Upper lobe of left lung (tissue), 6 donors: ENCODE results near the gene MKLN1. TPM values are rescaled to one million over a fixed set of nuclear protein-coding genes. Genes with fewer than 3 reads are reported as not detected.

Experiments
- ATAC-seq, 2 donors: fragments of 200-7000 bp; cut with Tn5 transposase; one replicate each; pipeline ENCODE4 v1.9.1; 2022; ENCODE audit warnings: mild to moderate bottlenecking in 2 of 2, moderate library complexity in 2 of 2; ENCODE audit not compliant: low FRiP score in 2 of 2
- DNase-seq, 2 donors: peaks; one replicate each; pipeline ENCODE4 v3.0.0-alpha.2; 2019 to 2020
- H3K27ac ChIP-seq, 4 donors: fragments of 200-600 bp; sonication (generic); one replicate each; pipeline ENCODE4 v1.5.1; 2016 to 2019
- H3K27me3 ChIP-seq, 4 donors: fragments of 200-600 bp; sonication (generic); one replicate each; pipeline ENCODE4 v1.5.1; 2017 to 2019
- H3K36me3 ChIP-seq, 4 donors: fragments of 200-600 bp; sonication (generic); one replicate each; pipeline ENCODE4 v1.5.1; 2016 to 2019
- H3K4me1 ChIP-seq, 4 donors: fragments of 200-600 bp; sonication (generic); one replicate each; pipeline ENCODE4 v1.5.1; 2018 to 2019
- H3K4me3 ChIP-seq, 4 donors: fragments of 200-600 bp; sonication (generic); one replicate each; pipeline ENCODE4 v1.5.1; 2017 to 2019; ENCODE audit warnings: mild to moderate bottlenecking in 2 of 4, moderate library complexity in 1 of 4
- H3K9me3 ChIP-seq, 4 donors: fragments of 200-600 bp; sonication (generic); one replicate each; pipeline ENCODE4 v1.5.1; 2018 to 2019
- CTCF ChIP-seq, 6 experiments: fragments of 450-650 bp in 4 of 6; fragments of 200-600 bp in 2 of 6; sonication (generic) in 2 of 6; IDR thresholded peaks; one replicate each; pipeline ENCODE4 v1.5.1; 2016 to 2019; ENCODE audit warnings: antibody characterized with exemption in 6 of 6
- EP300 ChIP-seq, 4 donors: sonication (generic); formaldehyde crosslinking; IDR thresholded peaks; one replicate each; pipeline ENCODE4 v1.5.1; 2017; ENCODE audit warnings: antibody characterized with exemption in 4 of 4, control low read depth in 2 of 4
- POLR2A ChIP-seq, 4 donors: fragments of 450-650 bp; IDR thresholded peaks; one replicate each; pipeline ENCODE4 v1.5.1; 2016 to 2017; ENCODE audit warnings: antibody characterized with exemption in 4 of 4, mild to moderate bottlenecking in 2 of 4
- POLR2AphosphoS5 ChIP-seq, 2 donors: sonication (generic); formaldehyde crosslinking; IDR thresholded peaks; one replicate each; pipeline ENCODE4 v1.5.1; 2017; ENCODE audit warnings: antibody characterized with exemption in 2 of 2
- WGBS, 2 donors: methylation state at CpG; one replicate each; pipeline ENCODE4 v1.1.5; 2017 to 2018; 5-methylcytosine and 5-hydroxymethylcytosine counted together
- total RNA-seq, 6 donors: library from RNA; depleted of rRNA in 4 of 6; stranded (reverse); fragments of >200 nt in 4 of 6; gene quantifications; one replicate each; pipeline versions ENCODE4 v1.1.0 to v1.2.1, GENCODE V29; 2016 to 2021
- donor health status: DM: no; HTN: no; CAD: no; lungs with moderate emphysema.
- donor health status: DM: no; HTN: yes; CAD: no; lungs with severe emphysema.

The MKLN1 gene
- total RNA-seq, 6 donors from 2014 or later: 36.7 to 105 (median 44.5) TPM

DNA sequence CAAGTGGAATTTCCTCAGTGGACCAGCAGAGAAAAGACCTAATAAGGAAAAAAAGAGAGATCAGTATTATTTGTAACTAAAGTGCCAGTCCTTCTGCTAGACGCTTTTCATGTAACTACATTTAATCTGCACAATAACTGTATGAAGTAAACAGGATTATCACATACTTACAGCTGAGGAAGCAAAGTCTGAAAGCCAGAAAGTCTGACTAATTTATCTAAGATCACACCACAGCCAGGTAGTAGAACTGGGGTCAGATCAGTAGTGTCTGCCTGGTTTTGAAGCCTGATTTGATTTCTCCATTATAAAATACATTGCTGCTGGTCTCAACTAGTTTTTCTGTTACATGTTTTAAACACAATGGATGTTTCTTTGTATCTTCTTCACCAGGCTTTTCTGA is 159.5 kb downstream of the MKLN1 start:
- H3K27ac ChIP-seq: no peak overlapping the region
- DNase-seq (no peak), ATAC-seq (no peak)
- H3K4me1 ChIP-seq: no peaks in the 10 kb centered on the region
- WGBS, 2 donors: 61 to 72% methylated on average over 1 of the region's 1 CpG
- no peaks in the 10 kb centered on the region for H3K9me3 ChIP-seq
- TF ChIP-seq POLR2A (IDR thresholded peaks at IDR 0.05) (no peak), CTCF (IDR thresholded peaks at IDR 0.05) (no peak), EP300 (IDR thresholded peaks at IDR 0.05) (no peak), POLR2AphosphoS5 (IDR thresholded peaks at IDR 0.05) (no peak)
- peaks cover 0 to 13% (median 5%) of the 10 kb centered on the region in 4 donors for H3K36me3 ChIP-seq
- H3K4me3 ChIP-seq: no peak overlapping the region
- H3K27me3 ChIP-seq: no peaks in the 10 kb centered on the region

DNA sequence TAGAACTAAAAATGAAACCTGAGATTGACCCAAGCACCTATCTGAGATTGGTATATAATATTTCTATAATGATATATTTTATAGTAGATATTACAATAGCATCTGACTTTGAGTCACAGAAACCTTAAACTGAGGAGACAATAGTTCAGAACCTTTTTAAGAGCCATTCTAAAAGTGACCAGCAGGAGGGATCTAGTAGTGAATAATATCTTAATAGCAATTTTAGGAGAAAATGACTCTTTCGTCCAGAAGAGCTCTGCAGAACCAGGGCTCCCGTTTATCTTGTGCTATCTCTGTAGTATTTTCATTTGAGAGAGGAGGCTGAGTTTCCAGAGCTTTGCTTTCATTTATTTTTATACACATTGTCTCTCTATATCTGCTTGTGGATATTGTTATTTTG is 160.7 kb downstream of the MKLN1 start:
- no peak for DNase-seq
- Histone ChIP-seq H3K27ac (no peak overlapping the region), H3K9me3 (no peaks in the 10 kb centered on the region), H3K4me1 (no peaks in the 10 kb centered on the region), H3K36me3 (peaks cover 0 to 17% (median 5%) of the 10 kb centered on the region in 4 donors), H3K4me3 (no peak overlapping the region), H3K27me3 (no peaks in the 10 kb centered on the region)
- TF ChIP-seq CTCF (IDR thresholded peaks at IDR 0.05) (no peak), POLR2A (IDR thresholded peaks at IDR 0.05) (no peak), EP300 (IDR thresholded peaks at IDR 0.05) (no peak), POLR2AphosphoS5 (IDR thresholded peaks at IDR 0.05) (no peak)
- WGBS, 2 donors: 88 to 91% methylated on average over 2 of the region's 2 CpGs
- ATAC-seq: no peak

- Histone ChIP-seq H3K4me1 (no peaks in the 10 kb centered on the region), H3K9me3 (no peaks in the 10 kb centered on the region), H3K4me3 (no peak overlapping the region), H3K27me3 (no peaks in the 10 kb centered on the region), H3K27ac (no peak overlapping the region), H3K36me3 (peaks cover 0 to 19% (median 5%) of the 10 kb centered on the region in 4 donors)
- no peak for TF ChIP-seq POLR2A (IDR thresholded peaks at IDR 0.05)
- no peak for TF ChIP-seq EP300 (IDR thresholded peaks at IDR 0.05)
- TF ChIP-seq POLR2AphosphoS5 (IDR thresholded peaks at IDR 0.05): no peak
- no peak for TF ChIP-seq CTCF (IDR thresholded peaks at IDR 0.05)
- DNase-seq (no peak), ATAC-seq (no peak)
- 61 to 68% methylated on average over 1 of the region's 1 CpG for WGBS, 2 donors
Observed at GRCh38 chr7:131489196-131489595, 161.5 kb downstream of the MKLN1 start.

DNA sequence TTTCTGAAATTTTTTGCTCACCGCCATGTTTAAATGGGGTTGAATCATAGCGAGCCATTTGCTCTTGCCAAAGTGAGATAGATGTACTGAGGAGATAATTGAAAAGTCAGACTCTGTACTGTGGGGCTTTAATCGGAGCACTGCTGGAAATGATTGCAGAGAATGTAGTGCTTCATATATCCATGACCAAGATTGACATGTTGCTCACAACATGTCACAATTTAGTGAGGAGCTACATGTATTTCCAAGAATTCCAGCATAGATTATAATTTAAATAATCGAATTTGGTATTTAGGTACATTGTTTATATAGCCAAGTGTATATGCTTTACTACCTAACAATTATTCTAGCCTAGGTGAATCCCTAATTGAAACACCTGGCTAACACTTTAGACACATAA is 162.2 kb downstream of the MKLN1 start:
- Histone ChIP-seq H3K4me3 (no peak overlapping the region), H3K27ac (no peak overlapping the region), H3K36me3 (peaks cover 0 to 19% (median 5%) of the 10 kb centered on the region in 4 donors), H3K27me3 (no peaks in the 10 kb centered on the region), H3K9me3 (no peaks in the 10 kb centered on the region), H3K4me1 (no peaks in the 10 kb centered on the region)
- no peak for TF ChIP-seq EP300 (IDR thresholded peaks at IDR 0.05)
- no peak for TF ChIP-seq POLR2AphosphoS5 (IDR thresholded peaks at IDR 0.05)
- no peak for TF ChIP-seq CTCF (IDR thresholded peaks at IDR 0.05)
- no peak for TF ChIP-seq POLR2A (IDR thresholded peaks at IDR 0.05)
- no peak for DNase-seq
- ATAC-seq: no peak
- 96 to 99% methylated on average over 4 of the region's 4 CpGs for WGBS, 2 donors

DNA sequence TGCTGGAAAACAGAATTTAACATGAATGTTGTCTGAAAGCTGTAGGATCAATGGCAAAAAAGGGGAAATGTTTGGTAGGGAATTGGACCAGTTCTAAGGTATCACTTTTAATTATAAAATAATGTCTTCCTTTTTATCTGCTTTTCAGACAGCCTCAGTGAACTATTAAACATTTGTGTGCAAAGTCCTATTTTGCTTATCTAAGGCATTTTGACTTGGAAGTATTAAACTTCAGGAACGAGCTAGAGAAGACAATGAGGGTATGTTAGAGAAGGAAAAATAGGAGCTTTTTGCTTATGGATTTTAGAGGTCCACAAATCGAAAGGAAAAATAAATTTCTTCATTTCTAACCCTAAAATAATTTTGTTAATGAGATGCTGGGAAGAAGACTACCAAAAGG is 165.4 kb downstream of the MKLN1 start:
- H3K27me3 ChIP-seq: no peaks in the 10 kb centered on the region
- H3K36me3 ChIP-seq: peaks cover 0 to 33% (median 5%) of the 10 kb centered on the region in 4 donors
- WGBS, 2 donors: 97 to 99% methylated on average over 2 of the region's 2 CpGs
- ATAC-seq (no peak), DNase-seq (no peak)
- H3K9me3 ChIP-seq: no peaks in the 10 kb centered on the region
- no peak overlapping the region for H3K4me3 ChIP-seq
- no peak overlapping the region for H3K27ac ChIP-seq
- TF ChIP-seq POLR2A (IDR thresholded peaks at IDR 0.05): no peak
- no peak for TF ChIP-seq POLR2AphosphoS5 (IDR thresholded peaks at IDR 0.05)
- no peak for TF ChIP-seq EP300 (IDR thresholded peaks at IDR 0.05)
- TF ChIP-seq CTCF (IDR thresholded peaks at IDR 0.05): no peak
- peaks cover 0 to 5% (median 2%) of the 10 kb centered on the region in 4 donors for H3K4me1 ChIP-seq
